Right atrium auricular region (tissue), 2 donors: ENCODE results near the gene AKAIN1. TPM values are rescaled to one million over a fixed set of nuclear protein-coding genes. Genes with fewer than 3 reads are reported as not detected.
A peak's percentile ranks its signal among the peaks of the same experiment; 100 is the strongest.

Experiments
- DNase-seq: peaks from one replicate; pipeline ENCODE4 v3.0.0-alpha.2; 2019; ENCODE audit warnings: low spot score
- H3K27ac ChIP-seq, 2 donors: fragments of 200-600 bp; sonication (generic); 1 replicate in 1 of 2; 2 replicates in 1 of 2; pipeline ENCODE4 v1.5.1; 2016 to 2019
- H3K27me3 ChIP-seq, 2 donors: fragments of 200-600 bp; sonication (generic); one replicate each; pipeline versions ENCODE4 v1.5.1 to v1.6.0; 2017 to 2019
- H3K36me3 ChIP-seq: fragments of 200-600 bp; sonication (generic); one replicate; pipeline ENCODE4 v1.5.1; 2016
- H3K4me1 ChIP-seq, 2 donors: fragments of 200-600 bp; sonication (generic); one replicate each; pipeline versions ENCODE4 v1.5.1 to v1.6.0; 2017 to 2019
- H3K4me3 ChIP-seq, 2 donors: fragments of 200-600 bp; sonication (generic); 1 replicate in 1 of 2; 2 replicates in 1 of 2; pipeline ENCODE4 v1.5.1; 2017 to 2019; ENCODE audit warnings: mild to moderate bottlenecking in 1 of 2, moderate library complexity in 1 of 2
- H3K9me3 ChIP-seq, 2 donors: fragments of 200-600 bp; sonication (generic); one replicate each; pipeline ENCODE4 v1.5.1; 2019
- CTCF ChIP-seq, 2 donors: fragments of 200-600 bp; sonication (generic); IDR thresholded peaks; one replicate each; pipeline ENCODE4 v1.5.1; 2019; ENCODE audit warnings: antibody characterized with exemption in 2 of 2
- total RNA-seq, 2 donors: library from RNA; depleted of rRNA; stranded (reverse); fragments of >200 nt; gene quantifications; one replicate each; pipeline ENCODE4 v1.1.0, GENCODE V29; 2016

Gene AKAIN1
- total RNA-seq, 2 donors from 2014 or later = not detected

GRCh38 chr18:5237083-5237722, 40.1 kb upstream of the AKAIN1 start:
- no peak for TF ChIP-seq CTCF (IDR thresholded peaks at IDR 0.05)
- Histone ChIP-seq H3K9me3 (no peaks in the 10 kb centered on the region), H3K27me3 (no peaks in the 10 kb centered on the region), H3K4me3 (peak overlapping the region; percentile 68 to 86), H3K36me3 (peaks cover 16% of the 10 kb centered on the region), H3K4me1 (peaks cover 0 to 26% of the 10 kb centered on the region in 2 donors), H3K27ac (peak overlapping the region; percentile 97 to 98)
- DNase-seq = peak; percentile 61

- Histone ChIP-seq H3K4me1 (no peaks in the 10 kb centered on the region), H3K4me3 (no peak overlapping the region), H3K36me3 (no peaks in the 10 kb centered on the region), H3K27ac (no peak overlapping the region), H3K9me3 (no peaks in the 10 kb centered on the region), H3K27me3 (no peaks in the 10 kb centered on the region)
- no peak for TF ChIP-seq CTCF (IDR thresholded peaks at IDR 0.05)
- no peak for DNase-seq
Observed at GRCh38 chr18:5214583-5215351, 17.7 kb upstream of the AKAIN1 start.

- Histone ChIP-seq H3K27ac (no peak overlapping the region), H3K36me3 (no peaks in the 10 kb centered on the region), H3K4me3 (no peak overlapping the region), H3K4me1 (no peaks in the 10 kb centered on the region), H3K9me3 (no peaks in the 10 kb centered on the region), H3K27me3 (no peaks in the 10 kb centered on the region)
- TF ChIP-seq CTCF (IDR thresholded peaks at IDR 0.05) = no peak
- no peak for DNase-seq
Observed at GRCh38 chr18:5207471-5208150, 10.6 kb upstream of the AKAIN1 start.

- Histone ChIP-seq H3K9me3 (no peaks in the 10 kb centered on the region), H3K27me3 (peaks cover 3 to 25% of the 10 kb centered on the region in 2 donors), H3K36me3 (no peaks in the 10 kb centered on the region), H3K4me1 (peaks cover 0 to 9% of the 10 kb centered on the region in 2 donors), H3K27ac (no peak overlapping the region), H3K4me3 (no peak overlapping the region)
- no peak for TF ChIP-seq CTCF (IDR thresholded peaks at IDR 0.05)
- DNase-seq = no peak
Observed at GRCh38 chr18:5198311-5198710, 1.3 kb upstream of the AKAIN1 start.

GRCh38 chr18:5197461-5197860, 404 bp upstream of the AKAIN1 start:
- no peak overlapping the region for H3K27ac ChIP-seq
- DNase-seq = no peak
- H3K4me1 ChIP-seq = peaks cover 0 to 9% of the 10 kb centered on the region in 2 donors
- peaks cover 3 to 25% of the 10 kb centered on the region in 2 donors for H3K27me3 ChIP-seq
- no peaks in the 10 kb centered on the region for H3K36me3 ChIP-seq
- H3K9me3 ChIP-seq = no peaks in the 10 kb centered on the region
- H3K4me3 ChIP-seq = no peak overlapping the region
- TF ChIP-seq CTCF (IDR thresholded peaks at IDR 0.05) = no peak
